ENCODE data around the gene PARD6G.

PARD6G gene

DNA sequence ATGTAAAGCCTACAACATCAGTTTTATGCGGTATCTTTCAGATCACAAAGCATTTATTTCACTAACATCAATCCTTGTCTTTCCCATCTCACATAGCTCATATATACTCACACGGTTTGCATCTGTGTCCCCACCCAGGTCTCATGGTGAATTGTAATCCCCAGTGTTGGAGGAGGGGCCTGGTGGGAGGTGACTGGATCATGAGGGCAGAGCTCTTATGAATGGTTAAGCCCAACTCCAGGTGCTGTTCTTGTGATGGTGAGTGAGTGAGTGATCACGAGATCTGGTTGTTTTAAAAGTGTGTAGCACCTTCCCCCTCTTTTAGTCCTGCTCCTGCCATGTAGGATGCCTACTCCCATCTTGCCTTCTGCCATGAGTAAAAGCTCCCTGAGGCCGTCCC lies 42.0 kb downstream of the PARD6G start:
- no peak for DNase-seq

DNA sequence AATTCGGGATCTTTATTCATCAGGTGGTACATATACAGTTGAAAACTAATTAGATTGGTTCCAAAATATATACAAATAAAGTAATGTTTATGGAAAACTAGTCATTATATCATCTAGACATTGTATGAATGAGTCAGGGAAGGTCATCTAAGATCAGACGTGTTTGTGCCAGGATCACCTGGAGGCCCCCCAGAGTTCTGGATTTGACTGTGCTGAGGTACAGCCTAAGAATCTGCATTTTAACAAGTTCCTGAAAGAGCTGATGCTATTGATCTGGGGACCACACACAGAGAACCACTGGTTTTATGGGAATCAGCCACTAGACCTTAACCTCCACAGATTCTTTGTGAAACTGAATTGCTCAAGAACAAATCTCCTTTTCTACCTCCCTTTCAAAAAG lies 43.2 kb downstream of the PARD6G start:
- DNase-seq = no peak

DNA sequence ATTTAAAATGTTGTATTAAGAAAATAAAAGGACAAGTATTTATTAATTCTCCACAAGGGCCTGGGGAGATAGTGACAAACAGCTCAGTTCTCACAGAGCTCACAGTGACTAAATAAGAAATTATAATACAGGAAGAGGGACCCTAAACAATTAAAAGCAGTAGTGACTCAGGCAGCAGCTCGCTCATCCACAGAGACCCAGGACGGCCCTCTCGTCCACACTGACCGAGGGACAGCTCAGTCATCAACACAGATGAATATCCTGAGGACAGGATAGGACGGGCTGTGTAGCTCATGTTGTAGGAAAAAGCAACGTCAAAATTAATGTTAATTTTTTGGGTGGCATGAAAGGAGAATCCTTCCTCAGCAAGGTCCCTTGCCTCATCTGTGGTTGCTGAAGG lies 44.1 kb downstream of the PARD6G start:
- no peak for DNase-seq

DNA sequence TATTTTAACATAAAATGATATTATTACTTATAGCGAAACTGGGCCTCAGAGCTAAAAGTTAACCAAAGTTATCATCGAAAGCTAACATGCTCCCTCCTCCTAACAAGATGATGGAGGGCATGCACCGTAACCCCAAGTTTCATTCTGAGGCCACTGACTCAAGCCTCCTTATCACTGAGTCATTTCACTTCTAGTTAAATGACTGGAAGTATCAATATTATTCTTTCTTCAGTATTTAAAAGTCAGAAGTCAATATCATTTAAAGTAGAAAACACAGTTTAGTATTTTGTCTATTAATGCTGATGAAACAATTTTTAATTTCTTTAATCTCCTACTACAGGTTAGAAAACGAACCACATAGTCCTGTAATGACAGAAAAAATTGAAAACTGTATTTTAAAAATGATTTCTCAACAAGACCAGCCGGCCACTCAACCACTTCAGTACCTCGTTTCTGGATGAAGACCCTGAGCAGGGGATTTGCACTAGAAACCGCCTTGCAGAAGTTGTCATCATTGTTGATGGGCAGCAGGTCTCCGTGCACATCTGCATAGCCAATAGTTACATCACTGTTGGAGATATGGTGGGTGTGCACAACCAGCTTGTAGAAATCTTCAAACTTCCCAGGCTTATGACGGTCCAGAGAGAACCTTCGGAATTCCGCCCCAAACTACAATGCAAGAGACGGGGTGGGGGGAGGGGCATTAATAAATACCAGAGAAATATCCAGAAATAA lies 44.9 kb downstream of the PARD6G start:
- DNase-seq = no peak

DNA sequence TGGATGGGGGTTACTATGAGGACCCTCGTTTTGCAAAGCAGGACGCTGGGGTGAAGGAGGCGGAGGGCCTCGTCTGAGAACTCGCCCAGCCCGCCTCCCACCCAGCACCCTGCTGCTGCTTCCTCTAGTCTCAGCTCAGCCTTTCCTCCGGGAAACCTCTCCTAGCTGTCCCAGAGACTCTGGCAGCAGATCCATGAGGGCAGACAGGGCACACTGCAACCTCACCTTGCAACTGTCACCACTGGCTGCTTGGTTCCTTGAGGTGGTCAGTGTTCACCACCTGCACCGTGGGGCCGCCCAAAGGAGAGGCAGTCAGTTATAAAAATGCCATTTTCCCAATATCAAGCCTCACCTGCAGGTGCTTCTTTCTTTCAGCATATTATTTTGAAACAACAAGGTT lies 45.6 kb downstream of the PARD6G start:
- no peak for DNase-seq

DNA sequence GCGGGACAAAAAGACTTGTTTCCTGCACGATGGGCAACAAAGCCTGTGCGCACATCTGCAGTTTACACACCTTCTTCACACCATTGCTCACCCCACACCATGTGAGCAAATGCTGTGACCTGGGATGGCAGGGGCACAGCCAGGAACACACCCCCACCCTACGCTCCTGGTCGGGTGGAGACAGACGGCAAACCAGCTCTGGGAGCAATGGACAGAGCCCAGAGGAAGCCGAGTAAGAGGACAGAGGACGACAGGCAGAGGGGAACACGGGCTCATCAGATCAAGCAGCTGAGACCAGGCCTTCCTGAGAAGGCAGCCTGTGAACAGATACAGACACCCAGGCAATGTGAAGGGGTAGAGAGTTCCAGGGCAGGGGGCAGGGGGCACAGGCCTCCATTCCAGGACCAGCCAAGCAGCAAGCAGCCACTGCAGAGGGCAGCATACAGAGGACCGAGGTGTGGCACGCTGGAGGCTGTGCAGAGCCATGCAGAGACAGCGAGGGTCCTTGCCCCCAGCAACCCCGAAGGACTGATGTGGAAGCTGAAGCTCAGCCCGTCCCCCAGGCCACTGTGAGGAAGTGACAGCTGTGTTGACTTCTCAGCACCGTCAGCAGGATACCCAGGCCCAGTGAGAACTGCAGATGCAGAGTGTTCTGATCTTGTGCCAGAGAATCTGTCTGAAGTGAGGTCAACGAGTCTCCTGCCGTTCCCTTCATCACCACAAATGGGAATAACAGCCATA lies 46.2 kb downstream of the PARD6G start:
- no peak for DNase-seq

DNA sequence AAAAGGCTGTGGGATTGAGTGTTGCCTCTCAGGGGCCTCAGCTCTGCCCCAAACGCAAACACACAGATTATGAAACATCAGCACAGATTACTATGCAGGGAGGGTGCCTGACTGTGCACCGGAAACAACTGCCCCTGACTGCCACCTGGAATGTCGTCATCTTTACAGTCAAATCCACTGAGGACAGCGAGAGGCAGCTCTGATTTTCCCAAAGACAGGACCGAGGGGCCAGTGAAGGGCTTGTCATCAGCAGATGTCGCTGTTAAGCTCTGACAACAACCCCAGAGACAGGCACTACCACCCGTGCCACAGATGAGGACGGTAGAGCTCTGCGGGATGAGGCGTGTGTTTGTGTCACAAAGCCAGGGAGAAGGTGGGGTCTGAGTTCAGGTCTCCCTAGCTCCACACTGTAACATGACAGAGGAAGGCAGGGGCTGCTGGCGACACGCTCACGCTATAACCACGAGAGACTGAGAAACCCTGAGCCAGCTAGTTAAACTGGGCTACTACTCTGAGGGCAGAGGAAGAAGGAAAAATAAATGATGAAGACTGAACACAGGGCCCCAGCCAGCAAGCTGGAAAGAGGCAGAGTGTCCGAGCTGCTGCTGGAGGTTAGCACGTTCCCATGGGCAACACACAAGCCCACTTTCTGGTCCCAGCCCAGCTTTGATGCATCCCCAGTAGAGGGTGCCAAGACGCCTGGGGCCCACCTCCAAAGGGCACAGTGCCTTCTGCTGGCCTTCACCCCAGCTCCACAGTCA lies 47.0 kb downstream of the PARD6G start:
- no peak for DNase-seq

DNA sequence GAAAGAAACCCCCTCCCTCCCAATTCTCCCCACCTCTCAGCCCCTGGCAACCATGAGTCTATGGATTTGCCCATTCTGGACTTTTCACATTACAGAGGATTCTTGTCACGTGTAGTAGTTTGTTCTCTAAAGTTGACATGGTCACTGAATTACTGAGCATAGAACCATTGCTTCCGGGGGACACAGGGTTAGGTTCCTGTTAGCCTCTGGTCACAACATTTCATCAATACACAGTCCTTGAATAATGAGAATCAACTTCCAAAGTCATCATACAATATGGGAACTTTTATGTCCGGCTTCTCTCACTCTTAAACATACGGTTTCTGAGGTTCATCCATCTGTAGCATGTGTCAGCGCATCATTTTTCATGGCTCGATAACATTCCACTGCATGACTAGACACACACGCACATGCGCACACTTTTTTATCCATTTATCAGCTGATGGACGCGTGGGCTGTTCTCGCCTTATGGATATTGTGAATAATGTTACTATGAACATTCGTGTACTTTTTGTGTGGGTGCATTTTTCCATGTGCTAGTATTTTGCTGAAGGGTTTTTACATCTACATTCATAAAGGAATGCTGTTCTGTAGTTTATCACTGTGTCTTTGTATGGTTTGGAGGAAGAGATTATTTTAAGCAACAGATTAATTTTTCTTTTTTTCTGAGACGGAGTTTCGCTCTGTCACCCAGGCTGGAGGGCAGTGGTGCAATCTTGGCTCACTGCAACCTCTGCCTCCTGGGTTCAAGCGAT lies 48.1 kb downstream of the PARD6G start:
- DNase-seq = no peak

DNA sequence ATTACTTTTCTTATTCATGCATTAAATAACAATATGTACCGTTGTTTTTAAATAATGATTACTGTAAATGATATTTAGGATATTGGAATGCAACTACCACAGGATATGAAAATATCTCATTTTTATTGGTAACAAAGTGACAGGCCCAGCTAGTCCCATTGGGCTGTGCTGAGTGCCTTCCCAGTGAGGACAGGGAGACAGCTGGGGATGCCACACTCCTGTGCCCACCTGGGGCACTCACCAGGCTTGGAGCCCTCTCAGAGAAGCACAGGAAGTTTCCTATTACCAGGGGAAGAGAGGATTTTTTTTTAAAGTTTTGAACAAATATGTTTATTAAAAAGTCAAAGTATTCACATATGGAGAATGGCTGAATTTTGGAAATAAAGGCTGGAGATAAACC lies 48.9 kb downstream of the PARD6G start:
- DNase-seq = no peak

DNA sequence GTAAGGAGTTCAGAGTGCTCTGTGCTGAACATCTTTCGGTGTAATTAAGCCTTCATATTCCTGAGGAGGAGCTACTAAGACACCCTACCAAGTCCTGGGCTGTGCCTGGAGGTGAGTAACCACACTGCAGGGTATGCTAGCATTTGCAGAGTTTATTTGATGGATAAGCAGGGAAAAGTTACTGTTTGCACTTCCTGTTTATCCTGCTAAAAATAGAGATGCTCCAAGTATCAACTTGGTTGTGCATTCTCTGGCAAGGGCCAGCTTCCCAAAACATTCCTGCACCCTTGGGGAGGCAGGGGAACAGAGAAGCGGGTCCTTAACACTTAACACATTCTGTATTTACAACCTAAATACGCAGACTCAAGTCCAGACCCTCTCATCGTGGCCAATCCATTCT lies 49.8 kb downstream of the PARD6G start:
- DNase-seq = no peak

DNA sequence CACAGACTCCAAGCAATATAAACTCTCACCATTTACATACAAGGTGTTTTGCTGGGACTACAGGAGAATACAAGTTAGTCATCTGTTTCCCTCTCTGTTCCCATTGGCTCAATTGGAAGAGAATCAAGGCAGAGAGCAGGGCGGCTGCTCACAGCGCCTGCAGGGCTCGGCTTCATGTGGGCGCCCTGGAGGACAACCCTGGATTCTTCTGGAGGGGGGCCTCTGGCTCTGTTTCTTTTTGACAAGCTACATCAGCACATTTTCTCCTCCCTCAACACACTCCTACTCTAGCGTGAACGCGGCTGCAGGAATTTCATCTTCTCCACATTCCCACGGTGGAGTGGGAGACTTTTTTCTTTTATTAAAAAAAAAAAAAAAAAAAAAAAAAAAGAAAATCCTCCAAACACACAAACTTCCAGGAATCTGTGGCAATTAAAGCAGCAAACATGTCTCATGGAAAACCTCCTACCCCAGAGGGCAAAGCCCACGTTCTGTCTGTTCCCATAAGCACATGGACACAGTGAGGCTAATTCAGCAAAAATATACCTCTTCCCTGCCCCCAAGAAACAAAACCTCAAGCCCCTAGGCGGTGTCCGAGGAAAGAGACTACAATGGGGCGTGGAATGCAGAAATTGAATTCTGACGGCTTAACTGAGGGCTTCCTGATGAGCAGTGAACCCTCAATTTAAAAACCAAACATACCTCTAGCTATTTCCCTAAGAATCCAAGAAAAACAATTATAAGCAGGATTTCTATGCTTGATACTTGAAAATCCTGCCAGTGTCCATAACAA lies 50.6 kb downstream of the PARD6G start:
- no peak for DNase-seq

DNA sequence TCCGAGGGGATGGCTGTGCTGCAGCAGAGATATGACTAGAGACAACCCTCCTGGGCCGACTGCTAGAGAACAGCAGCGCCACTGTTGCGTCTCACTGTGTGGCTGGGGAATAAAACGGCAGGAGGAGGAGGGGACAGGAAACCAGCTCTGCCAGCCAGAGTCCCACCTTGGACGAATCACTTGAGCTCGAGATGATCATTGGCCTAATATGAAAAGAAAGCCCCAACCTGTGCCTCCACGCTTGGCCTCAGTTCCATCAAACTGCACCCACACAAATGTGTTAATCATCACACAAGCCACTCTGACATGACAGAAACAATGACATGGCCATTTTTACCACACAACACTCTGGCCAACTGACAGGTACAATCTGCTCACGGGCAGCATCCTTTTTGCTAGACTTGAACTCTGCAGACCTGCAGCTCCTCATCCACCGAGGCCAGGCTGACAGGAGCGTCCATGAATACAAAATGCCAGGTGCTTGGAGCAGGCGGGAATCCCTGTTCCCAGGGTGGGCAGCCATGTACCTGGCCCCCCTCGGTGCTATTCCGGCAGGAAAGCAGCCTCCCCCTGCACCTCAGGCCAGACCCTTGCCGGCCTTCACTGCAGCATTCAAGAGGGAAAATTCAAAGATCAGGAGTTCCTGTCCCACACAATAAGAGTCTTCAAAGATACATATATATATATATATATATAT lies 52.3 kb downstream of the PARD6G start:
- DNase-seq = no peak

DNA sequence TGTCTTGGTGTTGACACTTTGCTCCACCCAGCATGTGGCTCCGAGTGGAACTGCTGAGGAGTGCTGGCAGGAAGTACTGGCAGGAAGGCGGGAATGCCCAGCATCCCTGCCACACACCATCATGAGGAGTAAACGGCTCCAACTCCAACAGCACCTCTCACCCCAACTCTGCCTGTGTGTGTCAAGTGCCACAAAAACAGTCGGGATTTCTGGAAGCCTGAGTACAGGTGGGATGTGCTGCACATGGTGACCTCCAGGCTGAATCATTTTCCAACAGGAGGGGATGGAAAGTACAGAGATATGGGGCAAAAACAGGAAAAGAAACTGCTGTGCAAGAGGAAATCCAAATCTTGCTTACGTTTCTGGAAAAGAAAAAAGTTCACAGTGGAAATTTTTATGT lies 53.6 kb downstream of the PARD6G start:
- DNase-seq = no peak

DNA sequence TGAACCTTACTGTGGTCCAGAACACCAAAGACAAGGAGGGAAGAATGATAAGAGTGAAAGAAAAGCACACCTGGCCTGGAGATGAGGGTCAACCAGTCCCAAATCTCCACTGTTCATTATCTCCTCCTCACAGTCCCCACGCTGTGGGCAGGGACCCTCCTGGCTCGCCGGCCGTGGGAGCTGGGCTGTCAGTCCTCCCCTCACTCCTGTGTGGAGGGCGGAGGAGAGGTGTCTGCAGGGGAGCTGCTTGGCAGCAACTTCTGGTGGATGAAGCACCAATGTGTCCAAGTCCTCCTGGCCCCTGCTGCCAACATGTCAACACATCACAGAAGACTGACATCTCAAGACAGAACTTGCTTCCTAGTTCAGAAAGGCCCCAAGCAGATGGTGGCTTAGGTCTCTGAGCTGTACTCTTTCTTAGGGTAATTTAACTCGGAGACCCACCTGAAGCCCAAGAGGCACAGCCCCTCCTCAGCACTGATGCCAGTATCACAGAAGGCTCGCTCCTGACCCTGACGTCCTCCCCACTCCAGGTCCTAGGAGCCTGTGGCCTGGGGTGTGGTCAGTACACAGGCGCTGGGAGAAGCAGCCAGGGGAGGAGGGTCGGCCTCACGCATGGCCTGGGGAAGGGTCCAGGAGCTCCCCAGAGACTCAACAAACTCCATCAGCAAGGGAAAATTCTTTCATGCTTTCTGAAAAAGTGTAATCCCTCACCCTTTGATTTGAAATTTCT lies 54.5 kb downstream of the PARD6G start:
- DNase-seq = no peak

DNA sequence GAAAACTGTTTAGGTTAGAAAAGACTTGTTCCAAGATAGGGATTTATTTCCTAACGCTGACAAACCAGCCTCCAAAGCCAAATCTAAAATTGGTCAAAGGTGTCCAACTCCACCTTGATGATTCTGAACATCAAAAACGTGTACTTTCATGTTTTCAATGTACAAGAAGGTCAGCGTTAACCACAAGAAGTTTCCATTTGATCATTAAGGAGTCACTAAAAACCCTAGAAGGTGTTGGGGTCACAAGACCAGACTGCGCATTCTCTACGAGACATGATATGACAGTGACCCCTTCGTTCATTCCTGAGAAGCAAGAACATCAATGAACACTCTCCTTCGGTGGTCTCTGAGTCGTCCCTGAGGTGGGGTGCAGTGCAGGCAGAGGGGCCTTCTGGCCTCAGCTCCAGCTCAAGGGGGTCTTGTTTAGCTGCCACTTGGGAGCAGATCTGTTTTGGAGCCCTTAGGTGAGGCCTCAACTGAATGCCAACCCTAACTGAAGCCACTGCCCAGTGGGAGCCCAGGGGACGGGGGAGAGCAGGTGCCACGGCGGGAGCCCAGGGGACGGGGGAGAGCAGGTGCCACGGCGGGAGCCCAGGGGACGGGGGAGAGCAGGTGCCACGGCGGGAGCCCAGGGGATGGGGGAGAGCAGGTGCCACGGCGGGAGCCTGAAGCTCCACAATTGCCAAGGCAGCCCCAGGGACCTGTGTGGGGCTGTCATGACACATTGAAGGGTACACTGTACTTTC lies 55.2 kb downstream of the PARD6G start:
- no peak for DNase-seq

DNA sequence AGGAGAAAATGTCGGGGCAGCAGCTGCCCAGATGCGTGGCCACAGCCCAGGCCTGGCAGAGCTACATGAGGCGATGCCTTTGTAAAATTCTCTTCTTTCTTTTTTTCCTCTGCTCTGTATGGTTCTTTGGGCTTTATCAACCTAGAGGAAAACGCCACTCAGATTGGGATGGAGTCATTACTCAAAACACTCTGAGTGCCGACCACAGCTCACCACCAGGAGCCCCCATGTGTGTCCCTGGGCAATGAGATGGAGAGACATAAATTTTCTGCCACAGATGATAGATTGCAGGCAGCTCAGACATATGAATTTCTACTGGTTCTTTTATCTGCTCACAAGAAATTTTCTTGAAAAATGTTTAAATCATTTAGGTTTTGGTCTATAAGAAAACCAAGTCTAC lies 56.0 kb downstream of the PARD6G start:
- no peak for DNase-seq

DNA sequence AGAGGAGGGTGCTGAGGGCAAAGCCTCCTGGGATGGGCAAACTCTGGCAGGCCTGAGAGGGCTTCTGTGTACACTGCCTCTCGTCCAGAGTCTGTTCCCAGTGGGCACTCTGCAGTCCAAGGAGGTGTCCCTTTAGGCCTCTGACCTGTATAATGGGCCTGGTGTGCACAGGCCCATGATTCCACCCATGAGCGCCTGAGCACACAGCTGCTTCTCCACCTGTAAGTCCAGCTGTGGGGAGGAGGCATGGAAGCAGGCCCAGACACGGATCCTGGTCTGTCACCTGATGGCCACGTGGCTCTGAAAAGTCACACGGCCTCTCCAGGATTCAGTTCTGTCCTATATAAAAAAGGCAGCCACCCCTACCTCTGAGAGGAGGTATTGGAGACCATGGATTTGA lies 57.0 kb downstream of the PARD6G start:
- no peak for DNase-seq

DNA sequence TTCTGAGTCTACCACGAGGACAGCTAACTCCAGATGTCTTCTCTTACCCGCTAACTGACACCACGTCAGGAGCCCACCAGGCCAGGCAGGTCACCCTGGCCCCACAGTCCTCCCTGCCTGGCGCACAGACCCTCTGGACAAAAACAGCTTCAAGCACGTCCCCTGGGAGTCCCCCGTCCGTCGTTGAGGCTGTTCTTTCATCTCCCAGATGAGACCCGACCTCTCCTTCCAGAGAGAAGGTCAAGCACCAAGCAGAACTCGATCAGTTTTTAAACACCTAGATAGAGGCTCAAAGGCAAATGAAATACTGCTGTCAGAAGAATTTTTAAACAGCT lies 57.8 kb downstream of the PARD6G start:
- no peak for DNase-seq

DNA sequence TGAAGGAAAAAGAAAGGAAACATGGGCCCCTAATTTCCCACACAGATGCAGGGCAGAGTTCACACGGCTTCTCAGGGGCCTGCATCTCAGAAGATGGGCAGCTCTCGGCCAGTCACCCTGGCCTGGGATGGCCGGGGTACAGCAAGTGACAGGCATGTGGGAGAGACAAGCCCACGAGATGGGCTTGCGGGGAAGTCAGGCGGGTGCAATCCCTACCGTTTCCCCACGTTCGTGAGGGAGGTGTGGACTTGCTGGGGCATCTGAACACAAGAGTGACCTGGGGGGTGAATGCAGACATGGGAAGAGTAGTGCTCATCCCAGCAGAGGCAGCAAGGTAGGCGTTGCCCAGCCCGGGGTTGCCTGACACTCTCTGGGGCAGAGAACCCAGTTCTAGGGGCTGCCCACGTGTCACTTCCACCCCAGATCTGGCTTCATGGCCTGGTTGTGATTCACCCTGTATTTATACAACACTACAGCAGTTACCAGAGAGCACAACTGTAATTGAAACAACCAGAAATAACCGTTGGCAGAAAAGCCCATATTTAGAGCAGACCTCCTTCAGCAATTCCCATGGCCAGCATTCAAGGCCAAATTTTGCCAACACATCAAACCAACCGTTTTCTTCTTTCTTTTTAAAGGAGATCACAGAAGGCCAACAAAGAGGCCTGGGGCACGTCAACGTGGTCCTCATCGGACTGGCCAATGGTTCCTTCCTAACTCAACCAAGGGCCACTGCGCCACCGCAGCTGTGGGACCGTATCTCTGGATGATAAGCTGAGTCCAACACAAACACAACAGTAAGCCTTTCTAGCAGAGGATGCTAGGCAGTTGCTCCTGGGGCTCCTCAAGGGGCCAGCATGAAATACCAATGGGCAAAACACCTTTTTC lies 58.4 kb downstream of the PARD6G start:
- DNase-seq = no peak
